Measurements from ENCODE around the gene GOLM1.

GOLM1 gene

GRCh38 chr9:86126998-86127972 lies 27.9 kb upstream of the GOLM1 start (continued):
- TF ChIP-seq HOXD13 (CRISPR knock-in tag; IDR thresholded peaks at IDR 0.05; ENCODE audit: borderline replicate concordance) (no peak), AEBP2 (tag by site-specific recombination; IDR thresholded peaks at IDR 0.05; ENCODE audit: borderline replicate concordance) (no peak), HIC1 (tag by site-specific recombination; IDR thresholded peaks at IDR 0.05) (no peak), ZNF302 (tag by site-specific recombination; IDR thresholded peaks at IDR 0.05; ENCODE audit: low read depth) (no peak), KLF10 (tag by site-specific recombination; IDR thresholded peaks at IDR 0.05) (no peak), ZNF513 (tag by site-specific recombination; IDR thresholded peaks at IDR 0.05) (no peak), FEZF1 (tag by site-specific recombination; IDR thresholded peaks at IDR 0.05) (peak; percentile 80), ZNF350 (tag by site-specific recombination; IDR thresholded peaks at IDR 0.05) (no peak), SCRT1 (tag by site-specific recombination; IDR thresholded peaks at IDR 0.05; ENCODE audit: borderline replicate concordance) (peak; percentile 69), ZNF140 (tag by site-specific recombination; IDR thresholded peaks at IDR 0.05) (no peak), ZNF221 (tag by site-specific recombination; IDR thresholded peaks at IDR 0.05; ENCODE audit: borderline replicate concordance) (no peak), ZSCAN16 (tag by site-specific recombination; IDR thresholded peaks at IDR 0.05) (no peak), ZNF585B (tag by site-specific recombination; IDR thresholded peaks at IDR 0.05) (no peak), ZNF48 (tag by site-specific recombination; IDR thresholded peaks at IDR 0.05) (no peak), ZNF654 (tag by site-specific recombination; IDR thresholded peaks at IDR 0.05; ENCODE audit: low read depth) (no peak), ZNF518A (tag by site-specific recombination; conservative IDR thresholded peaks at IDR 0.05; ENCODE audit: low read depth) (no peak), ZBTB21 (tag by site-specific recombination; IDR thresholded peaks at IDR 0.05) (no peak), PBX3 (CRISPR knock-in tag; IDR thresholded peaks at IDR 0.05) (no peak), ZNF10 (tag by site-specific recombination; IDR thresholded peaks at IDR 0.05) (no peak), CTCF (tag by site-specific recombination; IDR thresholded peaks at IDR 0.05) (no peak), ZNF23 (tag by site-specific recombination; IDR thresholded peaks at IDR 0.05; ENCODE audit: borderline replicate concordance) (no peak), ZNF76 (tag by site-specific recombination; IDR thresholded peaks at IDR 0.05; ENCODE audit: borderline replicate concordance, low read depth) (no peak), ZNF114 (tag by site-specific recombination; IDR thresholded peaks at IDR 0.05) (no peak), ZNF426 (tag by site-specific recombination; IDR thresholded peaks at IDR 0.05) (no peak), ZNF175 (tag by site-specific recombination; IDR thresholded peaks at IDR 0.05) (no peak), ZNF843 (tag by site-specific recombination; IDR thresholded peaks at IDR 0.05) (peak; percentile 88)

Measured in HEK293 (cell line).